HG02973 (cell line): ENCODE measurements around the gene CNOT11.

Experiments
- ATAC-seq: cut with Tn5 transposase; IDR thresholded peaks from one replicate; pipeline ENCODE4 v1.9.1; 2021; ENCODE audit warnings: moderate library complexity; ENCODE audit not compliant: unreplicated experiment

CNOT11 gene

DNA sequence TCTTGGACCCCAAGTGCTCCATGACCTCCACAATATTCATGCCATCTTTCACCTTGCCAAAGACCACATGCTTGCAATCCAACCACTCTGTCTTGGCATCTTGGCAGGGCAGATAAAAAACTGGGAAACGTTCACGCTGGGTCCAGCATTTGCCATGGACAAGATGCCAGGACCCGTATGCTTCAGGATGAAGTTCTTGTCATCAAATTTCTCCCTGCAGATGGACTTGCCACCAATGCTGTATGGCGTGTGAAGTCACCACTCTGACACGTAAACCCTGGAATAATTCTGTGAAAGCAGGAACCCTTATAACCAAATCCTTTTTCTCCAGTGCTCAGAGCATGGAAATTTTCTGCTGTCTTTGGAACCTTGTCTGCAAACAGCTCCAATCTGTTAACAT lies 21.5 kb downstream of the CNOT11 start:
- ATAC-seq: no peak

DNA sequence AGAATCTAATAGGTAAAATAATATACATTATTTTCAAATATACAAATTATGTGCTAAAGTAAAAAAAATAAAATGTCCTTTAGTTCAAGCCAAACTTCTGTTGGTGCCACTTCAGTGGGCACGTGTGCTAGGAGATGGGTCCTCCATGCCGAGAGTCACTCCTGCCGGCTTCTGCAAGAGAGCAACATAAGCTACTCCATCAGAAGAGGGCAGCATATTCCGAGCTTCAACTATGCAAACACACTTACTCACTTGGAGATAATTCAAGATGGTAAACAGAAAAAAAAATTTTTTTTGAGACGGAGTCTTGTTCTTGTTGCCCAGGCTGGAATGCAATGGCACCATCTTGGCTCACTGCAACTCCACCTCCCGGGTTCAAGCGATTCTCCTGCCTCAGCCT lies 24.4 kb downstream of the CNOT11 start:
- no peak for ATAC-seq

DNA sequence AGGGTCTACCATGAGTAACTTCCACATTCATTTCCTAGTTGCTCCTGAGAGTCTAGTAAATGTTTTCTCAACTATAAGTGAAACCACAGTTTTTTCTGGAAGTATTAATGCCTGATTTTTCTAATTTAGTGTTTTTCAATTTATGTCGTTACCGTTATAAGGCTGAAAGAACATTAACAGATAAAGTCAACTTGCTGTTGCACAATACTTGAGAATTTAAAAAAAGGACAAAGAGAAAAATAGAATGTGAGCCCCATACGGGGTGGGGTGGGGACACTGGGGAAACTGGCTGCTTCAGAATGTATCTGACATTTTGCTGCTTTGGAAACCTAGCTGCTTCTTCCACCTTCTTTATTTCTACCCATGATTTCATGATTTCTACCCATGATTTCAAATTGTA lies 26.2 kb downstream of the CNOT11 start:
- no peak for ATAC-seq

DNA sequence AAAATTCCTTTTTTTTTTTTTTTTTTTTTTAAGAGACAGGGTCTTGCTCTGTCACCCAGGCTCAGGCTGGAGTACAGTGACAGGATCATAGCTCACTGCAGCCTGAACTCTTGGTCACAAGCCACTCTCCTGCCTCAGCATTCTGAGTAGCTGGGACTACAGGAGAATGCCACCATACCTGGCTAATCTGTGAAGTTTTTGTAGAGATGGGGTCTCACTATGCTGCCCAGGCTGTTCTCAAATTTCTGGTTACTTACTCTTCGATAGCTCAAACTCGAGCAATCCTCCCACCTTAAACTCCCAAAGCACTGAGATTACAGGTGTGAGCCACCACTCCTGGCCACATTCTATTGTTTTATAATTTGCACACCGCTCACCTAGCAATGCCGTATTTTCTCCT lies 28.8 kb downstream of the CNOT11 start:
- no peak for ATAC-seq

DNA sequence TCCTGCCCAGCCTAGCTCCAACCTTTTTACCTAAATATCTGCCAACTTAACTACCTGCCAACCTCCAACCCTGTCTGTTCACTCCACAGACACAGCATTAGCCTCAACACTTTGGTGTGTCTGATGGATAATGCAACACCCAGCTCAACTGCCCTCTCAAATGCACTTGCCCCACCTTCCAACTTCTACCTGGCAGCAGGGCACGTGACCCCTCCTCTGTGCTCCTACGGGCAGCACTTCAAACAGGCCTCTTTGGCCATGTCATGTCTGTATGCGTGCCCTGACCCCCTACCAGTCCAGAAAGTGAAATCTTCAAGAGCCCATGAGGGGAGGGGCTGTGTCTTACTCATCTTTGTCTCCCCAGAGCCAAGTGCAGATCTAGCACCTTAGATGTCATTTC lies 30.3 kb downstream of the CNOT11 start:
- ATAC-seq: no peak

- no peak for ATAC-seq
Measured at GRCh38 chr2:101286684-101287083, 34.0 kb downstream of the CNOT11 start.

DNA sequence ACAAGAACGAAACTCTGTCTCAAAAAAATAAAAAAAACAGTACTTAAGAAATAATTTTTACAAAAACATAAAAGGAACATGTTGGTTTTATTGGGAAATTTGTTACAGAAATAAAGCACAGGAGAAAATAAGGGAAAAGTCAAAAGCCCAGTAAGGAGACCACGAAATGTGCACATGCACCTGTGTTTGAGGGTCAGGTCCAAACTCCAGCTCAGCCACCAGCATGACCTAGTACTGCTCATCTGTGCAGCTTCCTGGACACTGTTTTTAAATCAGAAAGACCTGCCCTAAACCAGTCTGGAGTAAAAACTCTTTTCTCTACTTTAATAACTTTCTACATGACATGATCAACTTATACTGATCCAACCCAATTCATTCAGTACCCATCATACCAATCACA lies 34.6 kb downstream of the CNOT11 start:
- no peak for ATAC-seq

GRCh38 chr2:101290711-101291110 lies 38.0 kb downstream of the CNOT11 start:
- ATAC-seq: no peak

GRCh38 chr2:101291973-101292372 lies 39.3 kb downstream of the CNOT11 start:
- no peak for ATAC-seq

- no peak for ATAC-seq
Measured at GRCh38 chr2:101293544-101293943, 40.9 kb downstream of the CNOT11 start.

DNA sequence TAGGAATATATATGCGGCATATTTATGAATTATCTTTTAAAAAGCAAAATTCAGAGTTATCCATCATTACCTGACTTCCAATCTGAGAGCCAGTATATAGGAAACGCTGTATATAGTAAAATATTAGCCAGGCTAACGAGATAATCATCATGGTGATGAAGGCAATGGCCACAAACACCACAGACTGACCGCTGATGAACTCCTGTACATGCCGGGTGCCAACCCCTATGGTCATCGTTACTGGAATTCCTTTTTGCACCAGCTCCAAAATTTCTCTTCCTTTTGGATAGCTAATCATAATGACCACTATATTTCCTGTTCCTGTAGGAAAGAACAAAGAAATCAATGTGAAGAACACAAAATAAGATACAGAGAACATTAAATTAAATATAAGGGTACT lies 42.2 kb downstream of the CNOT11 start:
- ATAC-seq: no peak

DNA sequence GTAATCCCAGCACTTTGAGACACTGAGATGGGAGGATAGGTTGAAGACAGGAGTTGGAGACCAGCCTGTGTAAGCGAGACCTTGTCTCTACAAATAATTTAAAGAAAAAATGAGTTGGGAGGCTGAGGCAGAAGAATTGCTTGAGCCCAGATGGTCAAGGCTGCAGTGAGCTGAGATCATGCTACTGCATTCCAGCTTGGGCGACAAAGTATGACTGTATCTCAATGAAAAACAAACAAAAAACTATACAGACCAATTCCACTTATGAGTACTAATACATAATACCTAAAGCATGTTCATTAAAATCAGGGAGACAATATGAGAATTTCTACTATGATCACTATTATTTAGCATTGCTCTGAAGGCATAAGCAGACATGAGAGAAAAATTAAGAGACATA lies 43.2 kb downstream of the CNOT11 start:
- no peak for ATAC-seq

GRCh38 chr2:101296371-101296770 lies 43.7 kb downstream of the CNOT11 start:
- no peak for ATAC-seq

DNA sequence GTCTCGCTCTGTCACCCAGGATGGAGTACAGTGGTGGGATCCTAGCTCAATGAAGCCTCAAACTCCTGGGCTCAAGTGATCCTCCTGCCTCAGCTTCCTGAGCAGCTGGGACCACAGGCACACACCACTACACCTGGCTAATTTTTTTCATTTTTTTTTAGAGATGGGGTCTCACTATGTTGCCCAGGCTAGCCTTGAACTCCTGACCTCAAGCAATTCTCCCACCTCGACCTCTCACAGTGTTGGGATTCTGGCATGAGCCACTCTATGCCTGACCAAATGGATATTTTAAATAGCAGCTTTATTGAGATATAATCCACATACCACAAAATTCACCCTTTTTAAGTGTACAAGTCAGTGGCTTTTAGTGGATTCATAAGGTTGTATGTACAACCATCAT lies 44.7 kb downstream of the CNOT11 start:
- no peak for ATAC-seq

DNA sequence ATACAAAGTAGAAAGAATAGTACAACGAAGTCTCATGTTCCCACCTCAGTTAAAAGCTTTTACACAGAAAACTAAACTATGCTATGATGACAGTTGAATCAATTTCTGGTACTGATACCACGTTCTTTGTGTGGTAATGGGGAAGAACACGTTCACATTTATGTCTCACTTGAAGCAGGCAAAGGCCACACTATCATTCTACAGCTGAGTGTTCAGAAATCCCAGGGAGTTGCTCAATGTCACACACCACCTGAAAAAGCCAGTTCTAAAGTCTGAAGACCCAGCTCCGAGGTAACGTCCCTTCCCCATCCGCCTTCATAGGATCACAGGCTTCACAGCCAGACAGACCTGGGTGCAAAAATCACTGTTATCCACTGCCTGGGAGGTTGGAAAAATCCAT lies 46.9 kb downstream of the CNOT11 start:
- no peak for ATAC-seq

- ATAC-seq: no peak
Measured at GRCh38 chr2:101300164-101300563, 47.5 kb downstream of the CNOT11 start.

- no peak for ATAC-seq
Measured at GRCh38 chr2:101300836-101301235, 48.1 kb downstream of the CNOT11 start.

DNA sequence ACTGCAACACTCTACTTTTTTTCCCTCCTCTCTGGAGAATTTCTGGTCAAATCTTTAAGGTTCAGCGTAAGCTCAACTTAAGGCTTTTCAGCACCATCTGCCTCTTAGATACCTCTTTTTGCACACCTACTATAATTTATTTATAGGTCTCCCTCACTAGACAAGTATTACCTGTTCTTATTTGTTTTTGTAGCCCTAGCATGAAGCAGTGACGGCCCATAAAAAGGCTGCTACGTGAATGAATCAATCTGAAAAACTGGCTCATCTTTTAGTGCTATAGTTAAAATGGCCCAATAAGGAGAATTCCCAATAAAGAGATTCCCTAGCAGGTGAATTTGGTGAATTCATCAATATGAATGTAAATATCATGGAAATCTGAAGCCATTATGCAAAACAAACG lies 49.3 kb downstream of the CNOT11 start:
- ATAC-seq: no peak

DNA sequence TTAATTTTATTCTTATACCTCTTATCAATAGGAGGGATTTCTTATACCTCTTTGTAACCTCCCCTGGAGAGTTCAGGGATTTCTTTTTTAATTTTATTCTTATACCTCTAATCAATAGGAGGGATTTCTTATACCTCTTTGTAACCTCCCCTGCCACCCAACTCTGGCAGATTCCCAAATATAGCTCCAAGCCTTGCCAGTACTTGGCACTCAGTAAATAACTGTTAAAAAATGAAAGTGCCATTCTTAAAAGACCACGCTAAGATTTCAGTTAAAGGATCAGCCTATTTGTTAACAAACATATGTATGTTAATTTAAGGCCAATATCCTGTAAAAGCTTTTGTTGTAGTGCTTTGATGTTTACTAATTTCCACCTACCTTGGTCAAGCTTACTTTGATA lies 51.0 kb downstream of the CNOT11 start:
- ATAC-seq: no peak

GRCh38 chr2:101305035-101305434 lies 52.3 kb downstream of the CNOT11 start:
- no peak for ATAC-seq

DNA sequence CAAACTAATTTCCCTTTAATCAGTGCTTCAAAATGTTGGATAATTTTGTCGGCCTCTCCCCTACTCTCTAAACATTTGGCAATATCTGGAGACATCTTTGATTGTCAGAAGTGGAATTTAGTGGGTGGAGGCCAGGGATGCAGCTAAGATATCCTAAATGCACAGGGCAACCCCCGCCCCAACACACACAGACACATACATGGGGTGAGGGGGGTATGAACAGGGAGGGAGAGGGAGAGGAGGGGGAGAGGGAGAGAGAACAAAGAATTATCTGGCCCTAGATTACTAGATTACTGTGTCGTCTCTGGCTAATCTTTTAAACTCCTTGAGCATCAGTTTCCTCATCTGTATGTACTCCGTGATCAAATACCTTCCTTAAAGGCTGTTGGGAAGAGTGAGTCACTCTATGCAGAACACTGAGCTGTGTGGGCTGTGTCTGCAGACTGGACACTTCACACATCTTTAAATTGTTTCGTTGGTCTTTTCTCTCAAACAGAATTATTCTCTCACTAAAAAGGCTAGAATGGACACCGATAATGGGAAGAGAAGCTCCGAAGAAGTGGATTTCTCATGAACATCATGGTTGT lies 52.9 kb downstream of the CNOT11 start:
- no peak for ATAC-seq

DNA sequence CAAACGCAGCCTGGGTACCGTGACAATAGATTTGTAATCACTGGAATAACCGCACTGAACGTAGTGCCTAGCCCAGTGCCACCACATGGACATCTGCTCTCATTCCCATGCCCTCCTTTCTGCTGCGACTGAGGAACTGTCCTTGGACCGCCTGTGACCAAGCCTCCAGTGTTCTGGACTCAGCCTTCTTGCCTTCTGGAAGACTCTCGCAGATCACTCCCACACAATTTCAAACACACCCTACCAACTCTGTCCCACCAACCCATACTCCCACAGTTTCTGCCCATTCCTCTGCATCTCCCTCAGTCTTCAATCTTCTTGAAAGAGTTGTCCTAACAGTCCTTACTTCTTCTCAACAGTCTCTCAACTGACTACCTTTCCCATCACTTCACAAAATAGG lies 53.7 kb downstream of the CNOT11 start:
- ATAC-seq: peak; percentile 4

GRCh38 chr2:101307503-101307902 lies 54.8 kb downstream of the CNOT11 start:
- no peak for ATAC-seq
